Measurements from ENCODE around the gene GPR62.

DNA sequence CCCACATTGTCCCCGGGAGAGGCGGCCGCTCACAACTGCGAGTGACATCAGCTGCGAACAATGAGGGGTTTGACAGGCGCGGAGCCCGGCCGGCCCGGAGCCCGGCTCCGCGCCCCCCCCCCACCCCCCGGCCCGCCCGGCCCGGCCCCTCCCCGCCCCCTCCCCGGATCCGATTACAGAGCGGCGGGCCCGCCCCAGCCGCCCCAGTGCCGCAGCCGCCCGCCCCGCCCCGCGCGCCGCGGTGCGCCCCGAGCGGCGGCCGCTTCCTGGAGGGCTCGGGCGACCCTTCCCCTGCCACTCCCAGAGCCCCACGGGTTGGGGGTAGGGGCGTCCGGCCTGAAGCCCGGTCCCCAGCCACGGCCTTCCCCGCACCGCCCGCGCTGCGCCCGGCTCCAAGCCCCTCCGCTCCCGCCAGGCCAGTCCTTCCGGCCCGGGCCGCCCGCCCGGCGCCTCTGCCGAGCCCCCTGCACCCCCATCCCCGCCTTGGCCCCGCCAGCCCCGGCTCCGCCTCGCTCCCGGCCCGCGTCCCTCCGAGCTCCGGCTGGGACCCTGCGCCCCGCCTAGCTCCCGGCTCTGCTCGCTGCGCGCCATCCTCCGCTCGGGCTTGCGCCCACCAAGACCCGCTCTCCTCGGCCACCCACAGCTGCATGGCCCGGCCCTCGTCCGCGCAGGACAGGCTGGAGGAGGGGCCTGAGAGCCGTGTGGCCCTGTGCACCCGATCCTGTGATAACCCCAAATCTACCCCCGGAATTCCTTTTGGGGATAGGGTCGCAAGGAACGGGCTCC, 12.4 kb downstream of the GPR62 start, which contains the start of gene PCBP4:
- TF ChIP-seq, protein P1, sequence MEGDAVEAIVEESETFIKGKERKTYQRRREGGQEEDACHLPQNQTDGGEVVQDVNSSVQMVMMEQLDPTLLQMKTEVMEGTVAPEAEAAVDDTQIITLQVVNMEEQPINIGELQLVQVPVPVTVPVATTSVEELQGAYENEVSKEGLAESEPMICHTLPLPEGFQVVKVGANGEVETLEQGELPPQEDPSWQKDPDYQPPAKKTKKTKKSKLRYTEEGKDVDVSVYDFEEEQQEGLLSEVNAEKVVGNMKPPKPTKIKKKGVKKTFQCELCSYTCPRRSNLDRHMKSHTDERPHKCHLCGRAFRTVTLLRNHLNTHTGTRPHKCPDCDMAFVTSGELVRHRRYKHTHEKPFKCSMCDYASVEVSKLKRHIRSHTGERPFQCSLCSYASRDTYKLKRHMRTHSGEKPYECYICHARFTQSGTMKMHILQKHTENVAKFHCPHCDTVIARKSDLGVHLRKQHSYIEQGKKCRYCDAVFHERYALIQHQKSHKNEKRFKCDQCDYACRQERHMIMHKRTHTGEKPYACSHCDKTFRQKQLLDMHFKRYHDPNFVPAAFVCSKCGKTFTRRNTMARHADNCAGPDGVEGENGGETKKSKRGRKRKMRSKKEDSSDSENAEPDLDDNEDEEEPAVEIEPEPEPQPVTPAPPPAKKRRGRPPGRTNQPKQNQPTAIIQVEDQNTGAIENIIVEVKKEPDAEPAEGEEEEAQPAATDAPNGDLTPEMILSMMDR (conservative IDR thresholded peaks at IDR 0.05; ENCODE audit: low read depth, low read length) = no peak
- no peak for TF ChIP-seq EZH2 (IDR thresholded peaks at IDR 0.05; ENCODE audit: low read length, unreplicated experiment)
